H9 (cell line): ENCODE results near the gene OR6S1. TPM values are rescaled to one million over a fixed set of nuclear protein-coding genes. Genes with fewer than 3 reads are reported as not detected.

ENCODE experiments used
- DNase-seq: peaks from one replicate; pipeline ENCODE4 v3.0.0-alpha.2; 2017
- H2AFZ ChIP-seq: one replicate; pipeline ENCODE4 v1.6.1; 2013; ENCODE audit warnings: mild to moderate bottlenecking, low read length, control low read depth, moderate library complexity
- H2AK5ac ChIP-seq: 2 replicates; pipeline ENCODE4 v1.6.1; 2013; ENCODE audit warnings: low read length, control low read depth, mixed read lengths; ENCODE audit not compliant: insufficient read length
- H2BK120ac ChIP-seq: one replicate; pipeline ENCODE4 v1.6.1; 2013; ENCODE audit warnings: low read depth, mild to moderate bottlenecking, low read length, control low read depth, inconsistent platforms; ENCODE audit not compliant: poor library complexity, severe bottlenecking
- H2BK12ac ChIP-seq: 2 replicates; pipeline ENCODE4 v1.6.1; 2013; ENCODE audit warnings: low read length, control low read depth, mixed read lengths, low read depth; ENCODE audit not compliant: insufficient read length
- H2BK15ac ChIP-seq: 2 replicates; pipeline ENCODE4 v1.6.1; 2013; ENCODE audit warnings: low read depth, low read length, control low read depth
- H2BK20ac ChIP-seq: one replicate; pipeline ENCODE4 v1.6.1; 2013; ENCODE audit warnings: low read depth, mild to moderate bottlenecking, low read length, control low read depth, inconsistent platforms; ENCODE audit not compliant: poor library complexity, severe bottlenecking
- H2BK5ac ChIP-seq: 2 replicates; pipeline ENCODE4 v1.6.1; 2013; ENCODE audit warnings: low read length, control low read depth, mixed read lengths; ENCODE audit not compliant: insufficient read length
- H3K14ac ChIP-seq: 2 replicates; pipeline ENCODE4 v1.6.1; 2013; ENCODE audit warnings: low read length, control low read depth; ENCODE audit not compliant: insufficient read depth
- H3K18ac ChIP-seq: 2 replicates; pipeline ENCODE4 v1.6.1; 2013; ENCODE audit warnings: low read depth, mild to moderate bottlenecking, mixed read lengths, low read length, control low read depth; ENCODE audit not compliant: insufficient read length
- H3K23ac ChIP-seq: 2 replicates; pipeline ENCODE4 v1.6.1; 2013; ENCODE audit warnings: low read length, control low read depth, mixed read lengths, low read depth; ENCODE audit not compliant: insufficient read length
- H3K23me2 ChIP-seq: 2 replicates; pipeline ENCODE4 v1.6.1; 2013; ENCODE audit warnings: low read depth, mild to moderate bottlenecking, mixed read lengths, low read length, control low read depth; ENCODE audit not compliant: insufficient read length, poor library complexity, severe bottlenecking
- H3K27ac ChIP-seq: 2 replicates; pipeline ENCODE4 v1.5.1; 2013; ENCODE audit warnings: low read length, control low read depth, mixed read lengths, low read depth; ENCODE audit not compliant: insufficient read length
- H3K27me3 ChIP-seq: 2 replicates; pipeline ENCODE4 v1.6.1; 2013; ENCODE audit warnings: low read length, control low read depth, inconsistent platforms; ENCODE audit not compliant: insufficient read depth
- H3K4ac ChIP-seq: 2 replicates; pipeline ENCODE4 v1.6.1; 2013; ENCODE audit warnings: low read depth, mild to moderate bottlenecking, control low read depth, inconsistent platforms, low read length, moderate library complexity
- H3K4me1 ChIP-seq: 2 replicates; pipeline ENCODE4 v1.6.1; 2013; ENCODE audit warnings: low read length, control low read depth, inconsistent platforms; ENCODE audit not compliant: insufficient read depth
- H3K4me2 ChIP-seq: 2 replicates; pipeline ENCODE4 v1.6.1; 2013; ENCODE audit warnings: low read length, control low read depth, mixed read lengths; ENCODE audit not compliant: insufficient read length, insufficient read depth
- H3K56ac ChIP-seq: 2 replicates; pipeline ENCODE4 v1.6.1; 2013; ENCODE audit warnings: low read depth, mild to moderate bottlenecking, mixed read lengths, low read length, control low read depth; ENCODE audit not compliant: insufficient read length
- H3K79me1 ChIP-seq: 2 replicates; pipeline ENCODE4 v1.6.1; 2013; ENCODE audit warnings: low read depth, mild to moderate bottlenecking, moderate library complexity, low read length, control low read depth, inconsistent platforms; ENCODE audit not compliant: insufficient read depth, poor library complexity, severe bottlenecking
- H3K79me2 ChIP-seq: 2 replicates; pipeline ENCODE4 v1.6.1; 2013; ENCODE audit warnings: low read length, control low read depth, inconsistent platforms; ENCODE audit not compliant: insufficient read depth
- H3K9ac ChIP-seq: 2 replicates; pipeline ENCODE4 v1.6.1; 2013; ENCODE audit warnings: low read length, control low read depth, mixed read lengths; ENCODE audit not compliant: insufficient read length; ENCODE audit errors: extremely low read depth
- H3K9me3 ChIP-seq: one replicate; pipeline ENCODE4 v1.6.1; 2013; ENCODE audit warnings: low read depth, low read length, inconsistent platforms; ENCODE audit not compliant: control insufficient read depth
- H3T11ph ChIP-seq: one replicate; pipeline ENCODE4 v1.6.1; 2013; ENCODE audit warnings: mild to moderate bottlenecking, low read length, control low read depth, inconsistent platforms
- H4K20me1 ChIP-seq: one replicate; pipeline ENCODE4 v1.6.1; 2013; ENCODE audit not compliant: control insufficient read depth, insufficient read length, insufficient read depth
- H4K5ac ChIP-seq: 2 replicates; pipeline ENCODE4 v1.6.1; 2013; ENCODE audit warnings: low read depth, mild to moderate bottlenecking, mixed read lengths, low read length, control low read depth; ENCODE audit not compliant: insufficient read length
- H4K8ac ChIP-seq: replicated peaks from 2 replicates; pipeline ENCODE4 v1.6.1; 2013; ENCODE audit warnings: low read length, control low read depth, mixed read lengths, low read depth; ENCODE audit not compliant: insufficient read length
- H4K91ac ChIP-seq: 2 replicates; pipeline ENCODE4 v1.6.1; 2013; ENCODE audit warnings: low read depth, mild to moderate bottlenecking, moderate library complexity, mixed read lengths, low read length, control low read depth; ENCODE audit not compliant: insufficient read length
- H3K27ac Mint-ChIP-seq, 3 experiments: 2 replicates in 2 of 3; 3 replicates in 1 of 3; pipeline ENCODE4 v1.8.0; 2020 to 2021; ENCODE audit warnings: mixed read lengths in 3 of 3, mild to moderate bottlenecking in 1 of 3, moderate library complexity in 1 of 3
- H3K27me3 Mint-ChIP-seq: 2 replicates; pipeline ENCODE4 v1.8.0; 2021; ENCODE audit warnings: low read depth, mild to moderate bottlenecking, moderate library complexity, mixed read lengths
- H3K36me3 Mint-ChIP-seq, 3 experiments: 2 replicates in 2 of 3; 3 replicates in 1 of 3; pipeline ENCODE4 v1.8.0; 2020 to 2021; ENCODE audit warnings: low read depth in 3 of 3, mixed read lengths in 3 of 3; ENCODE audit not compliant: insufficient read depth in 1 of 3
- H3K4me1 Mint-ChIP-seq, 2 experiments: 2 replicates each; pipeline ENCODE4 v1.8.0; 2020; ENCODE audit warnings: mixed read lengths in 2 of 2
- H3K4me3 Mint-ChIP-seq, 2 experiments: 2 replicates in 1 of 2; 3 replicates in 1 of 2; pipeline ENCODE4 v1.8.0; 2020 to 2021; ENCODE audit warnings: mild to moderate bottlenecking in 2 of 2, mixed read lengths in 2 of 2, moderate library complexity in 1 of 2
- H3K9me3 Mint-ChIP-seq, 2 experiments: 2 replicates in 1 of 2; 3 replicates in 1 of 2; pipeline ENCODE4 v1.8.0; 2020; ENCODE audit warnings: mild to moderate bottlenecking in 2 of 2, mixed read lengths in 2 of 2, moderate library complexity in 1 of 2
- CTCF ChIP-seq: fragments of 200-600 bp; sonication (generic); conservative IDR thresholded peaks from 3 replicates; pipeline ENCODE4 v1.8.0; 2021; ENCODE audit warnings: antibody characterized with exemption, mild to moderate bottlenecking
- WGBS: extraction: QIAGEN DNeasy Blood & Tissue Kit; methylation state at CpG from one replicate; pipeline ENCODE4 v1.1.7; 2013; ENCODE audit warnings: missing lambda C conversion rate, low lambda C conversion rate, mixed read lengths; ENCODE audit not compliant: insufficient read length; ENCODE audit errors: extremely low coverage; 5-methylcytosine and 5-hydroxymethylcytosine counted together
- total RNA-seq: library from RNA; stranded (reverse); gene quantifications from 2 replicates; pipeline ENCODE4 v1.2.1, GENCODE V29; 2021

OR6S1 gene
- total RNA-seq, 1 experiment from 2014 or later: not detected

- no peak within 1 kb of the TSS for H2BK5ac ChIP-seq
- no peak within 1 kb of the TSS for H2AK5ac ChIP-seq
- H2AFZ ChIP-seq: no peak within 1 kb of the TSS
- no peak within 1 kb of the TSS for H3K18ac ChIP-seq
- DNase-seq: no peak
- no peaks in the 10 kb centered on the region for H3K79me2 ChIP-seq
- H3K9me3 Mint-ChIP-seq: no peaks in the 10 kb centered on the region
- H4K5ac ChIP-seq: no peak within 1 kb of the TSS
- no peak within 1 kb of the TSS for H2BK12ac ChIP-seq
- H2BK15ac ChIP-seq: no peak within 1 kb of the TSS
- H3K36me3 Mint-ChIP-seq: peaks cover 0 to 3% (median 0%) of the 10 kb centered on the region in 3 experiments; a peak in 1 of 7 replicates
- no peak within 1 kb of the TSS for H4K8ac ChIP-seq
- no peak within 1 kb of the TSS for H3T11ph ChIP-seq
- no peak within 1 kb of the TSS for H3K14ac ChIP-seq
- H3K4me2 ChIP-seq: no peak within 1 kb of the TSS
- TF ChIP-seq CTCF: no peak
- H4K91ac ChIP-seq: no peak within 1 kb of the TSS
- no CpG with 5 or more reads among the region's 7 CpGs for WGBS
- H3K4me3 Mint-ChIP-seq: no peak within 1 kb of the TSS; a peak in 1 of 5 replicates
- H3K9ac ChIP-seq: no peak within 1 kb of the TSS
- peaks cover 2% of the 10 kb centered on the region for H3K27me3 Mint-ChIP-seq
- no peak within 1 kb of the TSS for H3K27ac ChIP-seq
- no peaks in the 10 kb centered on the region for H4K20me1 ChIP-seq
- H2BK20ac ChIP-seq: no peak within 1 kb of the TSS
- no peaks in the 10 kb centered on the region for H3K27me3 ChIP-seq
- H3K23ac ChIP-seq: no peak within 1 kb of the TSS
- peaks cover 8% of the 10 kb centered on the region in 2 experiments for H3K4me1 Mint-ChIP-seq
- H3K56ac ChIP-seq: no peak within 1 kb of the TSS
- H3K23me2 ChIP-seq: peaks cover 7% of the 10 kb centered on the region
- H3K4ac ChIP-seq: no peak within 1 kb of the TSS
- no peaks in the 10 kb centered on the region for H3K9me3 ChIP-seq
- H3K79me1 ChIP-seq: no peaks in the 10 kb centered on the region
- no peak within 1 kb of the TSS for H3K27ac Mint-ChIP-seq
- no peaks in the 10 kb centered on the region for H3K4me1 ChIP-seq
- no peak within 1 kb of the TSS for H2BK120ac ChIP-seq
Measured at GRCh38 chr14:20688167-20688839, 46.8 kb upstream of the OR6S1 start, which contains the start of gene ANG. Gene ANG (plus strand): TSS chr14:20688764. CDS start chr14:20693565, 4,801 bp downstream.
